Peyer's patch (tissue), 4 donors: ENCODE data around the gene CRELD1.

Source experiments
- CTCF ChIP-seq, 6 experiments: fragments of 450-650 bp in 4 of 6; fragments of 200-600 bp in 2 of 6; sonication (generic) in 1 of 6; IDR thresholded peaks; one replicate each; pipeline ENCODE4 v1.5.1; 2017 to 2019; ENCODE audit warnings: antibody characterized with exemption in 6 of 6, mild to moderate bottlenecking in 3 of 6, moderate library complexity in 1 of 6
- POLR2A ChIP-seq, 2 donors: fragments of 450-650 bp; IDR thresholded peaks; one replicate each; pipeline ENCODE4 v1.5.1; 2017; ENCODE audit warnings: antibody characterized with exemption in 2 of 2, mild to moderate bottlenecking in 2 of 2, moderate library complexity in 2 of 2

- no peak for TF ChIP-seq CTCF (IDR thresholded peaks at IDR 0.05)
- TF ChIP-seq POLR2A (IDR thresholded peaks at IDR 0.05): no peak
Measured at GRCh38 chr3:9955611-9956352, 22.1 kb downstream of the CRELD1 start.
